Measurements from ENCODE around the gene TRPV2. TPM values are rescaled to one million over a fixed set of nuclear protein-coding genes. Genes with fewer than 3 reads are reported as not detected.

The TRPV2 gene
- total RNA-seq, 1 experiment from 2014 or later: 0.41 TPM

- no peak overlapping the region for H3K4me3 Mint-ChIP-seq (ENCODE audit: unreplicated experiment)
- BruUV-seq (replicated peaks): no TSS peak
- TF ChIP-seq CTCF (IDR thresholded peaks at IDR 0.05; ENCODE audit: insufficient read depth in 1 of 2, low read depth in 1 of 2, low read length in 1 of 2, severe bottlenecking in 1 of 2, unreplicated experiment in 1 of 2): no peak
- H3K4me1 Mint-ChIP-seq (ENCODE audit: low read depth, unreplicated experiment): peaks cover 6% of the 10 kb centered on the region
- Histone ChIP-seq H3K27me3 (replicated peaks; ENCODE audit: control insufficient read depth, insufficient read depth, low read length) (no peaks in the 10 kb centered on the region), H3K4me1 (peaks cover 38% of the 10 kb centered on the region), H3K4me3 (ENCODE audit: low read depth, low read length) (no peak overlapping the region), H3K9me3 (no peaks in the 10 kb centered on the region), H3K36me3 (ENCODE audit: control insufficient read depth, insufficient read depth, low read length) (no peaks in the 10 kb centered on the region)
- DNase-seq: no peak
- H3K36me3 Mint-ChIP-seq (ENCODE audit: insufficient read depth, unreplicated experiment): peaks cover 5% of the 10 kb centered on the region
- H3K27ac Mint-ChIP-seq (ENCODE audit: unreplicated experiment): no peak overlapping the region
- ChIA-PET POLR2A (no interaction called here), CTCF (no interaction called here)
- intact Hi-C loops (cut with micrococcal nuclease; ENCODE audit: unreplicated experiment): no loop called here
- no peaks in the 10 kb centered on the region for H3K9me3 Mint-ChIP-seq (ENCODE audit: unreplicated experiment)
- no peaks in the 10 kb centered on the region for H3K27me3 Mint-ChIP-seq (ENCODE audit: insufficient read depth, unreplicated experiment)
These were observed 51.0 kb downstream of the TRPV2 start for GRCh38 chr17:16466407-16466806.

GRCh38 chr17:16467044-16467443 is 51.7 kb downstream of the TRPV2 start:
- H3K9me3 ChIP-seq: no peaks in the 10 kb centered on the region
- Mint-ChIP-seq H3K4me1 (ENCODE audit: low read depth, unreplicated experiment) (peaks cover 6% of the 10 kb centered on the region), H3K27me3 (ENCODE audit: insufficient read depth, unreplicated experiment) (no peaks in the 10 kb centered on the region), H3K4me3 (ENCODE audit: unreplicated experiment) (no peak overlapping the region), H3K9me3 (ENCODE audit: unreplicated experiment) (no peaks in the 10 kb centered on the region), H3K36me3 (ENCODE audit: insufficient read depth, unreplicated experiment) (peaks cover 7% of the 10 kb centered on the region), H3K27ac (ENCODE audit: unreplicated experiment) (no peak overlapping the region)
- peaks cover 38% of the 10 kb centered on the region for H3K4me1 ChIP-seq
- POLR2A ChIA-PET: no interaction called here
- intact Hi-C loops (cut with micrococcal nuclease; ENCODE audit: unreplicated experiment): no loop called here
- no peak for DNase-seq
- no peak overlapping the region for H3K4me3 ChIP-seq (ENCODE audit: low read depth, low read length)
- H3K36me3 ChIP-seq (ENCODE audit: control insufficient read depth, insufficient read depth, low read length): no peaks in the 10 kb centered on the region
- no peaks in the 10 kb centered on the region for H3K27me3 ChIP-seq (replicated peaks; ENCODE audit: control insufficient read depth, insufficient read depth, low read length)
- no peak for TF ChIP-seq CTCF (IDR thresholded peaks at IDR 0.05; ENCODE audit: insufficient read depth in 1 of 2, low read depth in 1 of 2, low read length in 1 of 2, severe bottlenecking in 1 of 2, unreplicated experiment in 1 of 2)
- CTCF ChIA-PET: no interaction called here
- BruUV-seq (replicated peaks): no TSS peak

GRCh38 chr17:16467886-16468285 is 52.5 kb downstream of the TRPV2 start:
- intact Hi-C loops (cut with micrococcal nuclease; ENCODE audit: unreplicated experiment): no loop called here
- no peak overlapping the region for H3K4me3 Mint-ChIP-seq (ENCODE audit: unreplicated experiment)
- CTCF ChIA-PET: no interaction called here
- peaks cover 6% of the 10 kb centered on the region for H3K4me1 Mint-ChIP-seq (ENCODE audit: low read depth, unreplicated experiment)
- POLR2A ChIA-PET: no interaction called here
- H3K36me3 ChIP-seq (ENCODE audit: control insufficient read depth, insufficient read depth, low read length): no peaks in the 10 kb centered on the region
- no peak overlapping the region for H3K4me3 ChIP-seq (ENCODE audit: low read depth, low read length)
- no peak for DNase-seq
- peaks cover 38% of the 10 kb centered on the region for H3K4me1 ChIP-seq
- no TSS peak for BruUV-seq (replicated peaks)
- no peak for TF ChIP-seq CTCF (IDR thresholded peaks at IDR 0.05; ENCODE audit: insufficient read depth in 1 of 2, low read depth in 1 of 2, low read length in 1 of 2, severe bottlenecking in 1 of 2, unreplicated experiment in 1 of 2)
- no peaks in the 10 kb centered on the region for H3K27me3 Mint-ChIP-seq (ENCODE audit: insufficient read depth, unreplicated experiment)
- no peaks in the 10 kb centered on the region for H3K27me3 ChIP-seq (replicated peaks; ENCODE audit: control insufficient read depth, insufficient read depth, low read length)
- H3K36me3 Mint-ChIP-seq (ENCODE audit: insufficient read depth, unreplicated experiment): peaks cover 10% of the 10 kb centered on the region
- no peaks in the 10 kb centered on the region for H3K9me3 ChIP-seq
- H3K27ac Mint-ChIP-seq (ENCODE audit: unreplicated experiment): no peak overlapping the region
- H3K9me3 Mint-ChIP-seq (ENCODE audit: unreplicated experiment): no peaks in the 10 kb centered on the region
